ENCODE results near the gene ITGB2. TPM values are rescaled to one million over a fixed set of nuclear protein-coding genes. Genes with fewer than 3 reads are reported as not detected.

Gene ITGB2
- total RNA-seq, 1 experiment from 2014 or later = 1.5 TPM

GRCh38 chr21:44883250-44883649 lies 37.4 kb downstream of the ITGB2 start:
- no TSS peak for BruUV-seq (replicated peaks)
- Histone ChIP-seq H3K79me2 (ENCODE audit: insufficient read depth, low read length) (no peaks in the 10 kb centered on the region), H3K4me2 (ENCODE audit: low read length) (no peak overlapping the region), H3K27me3 (ENCODE audit: insufficient read depth, low read length) (peaks cover 4% of the 10 kb centered on the region; the same call in 1 of the 2 replicates), H3K4me1 (ENCODE audit: control insufficient read depth in 1 of 2, insufficient read depth in 2 of 2, low read length in 2 of 2) (peaks cover 0 to 3% of the 10 kb centered on the region in 2 experiments; a peak in 1 of 4 replicates), H3K36me3 (ENCODE audit: control insufficient read depth in 1 of 2, insufficient read depth in 2 of 2, low read length in 2 of 2) (no peaks in the 10 kb centered on the region), H3K27ac (ENCODE audit: low read depth, low read length) (no peak overlapping the region), H3K9me2 (ENCODE audit: insufficient read depth) (no peaks in the 10 kb centered on the region), H4K20me1 (ENCODE audit: insufficient read depth) (no peaks in the 10 kb centered on the region), H3K4me3 (replicated peaks in 1 of 2; ENCODE audit: low read depth in 1 of 2, low read length in 2 of 2) (no peak overlapping the region), H3K9me3 (ENCODE audit: control insufficient read depth in 1 of 2, insufficient read depth in 1 of 2, low read depth in 1 of 2, low read length in 2 of 2) (no peaks in the 10 kb centered on the region), H3K9ac (ENCODE audit: low read length) (no peak overlapping the region), H2AFZ (ENCODE audit: low read depth, low read length, poor library complexity, severe bottlenecking) (no peak overlapping the region)
- TF ChIP-seq SIN3A (IDR thresholded peaks at IDR 0.05; ENCODE audit: low read depth) = no peak
- no peak for TF ChIP-seq EGR1 (IDR thresholded peaks at IDR 0.05; ENCODE audit: low read depth)
- TF ChIP-seq ATF3 (IDR thresholded peaks at IDR 0.05) = no peak
- no peak for TF ChIP-seq ELF1 (IDR thresholded peaks at IDR 0.05; ENCODE audit: borderline replicate concordance, low read depth)
- TF ChIP-seq YY1 (IDR thresholded peaks at IDR 0.05; ENCODE audit: extremely low read depth, insufficient replicate concordance, low read depth, low read length) = no peak
- no peak for TF ChIP-seq SP1 (IDR thresholded peaks at IDR 0.05; ENCODE audit: low read depth)
- no peak for TF ChIP-seq MAX (IDR thresholded peaks at IDR 0.05)
- no peak for TF ChIP-seq RAD21 (IDR thresholded peaks at IDR 0.05; ENCODE audit: low read depth)
- TF ChIP-seq TCF7L2 (IDR thresholded peaks at IDR 0.05; ENCODE audit: borderline replicate concordance, extremely low read depth, insufficient read depth, insufficient read length) = no peak
- no peak for TF ChIP-seq POLR2AphosphoS5 (IDR thresholded peaks at IDR 0.05; ENCODE audit: low read depth, low read length)
- TF ChIP-seq FOSL1 (IDR thresholded peaks at IDR 0.05; ENCODE audit: low read depth) = no peak
- ATAC-seq (no peak), DNase-seq (ENCODE audit: low read depth, low spot score) (no peak)
- ChIA-PET POLR2A (interaction anchor here (1.2 kb wide), 1 partner anchor 10 kb away, joined by 6 read pairs; the partner anchor contains the start of gene PTTG1IP), RAD21 (ENCODE audit: low non-redundant PET in 1 of 2, low total read pairs in 2 of 2, uncharacterized antibody in 2 of 2, unreplicated experiment in 2 of 2) (interaction anchor here in 1 of 2 experiments (0.6 kb wide), 1 partner anchor 45 kb away, joined by 4 read pairs; no protein-coding TSS in a partner anchor), CTCF (no interaction called here)
- intact Hi-C loops (cut with micrococcal nuclease) = no loop called here
